ENCODE measurements around the gene KASH5.
A peak's percentile ranks its signal among the peaks of the same experiment; 100 is the strongest.

Gene KASH5

GRCh38 chr19:49387936-49388372 lies at the start of gene KASH5:
Gene KASH5 (plus strand): TSS chr19:49388249. CDS start chr19:49390884, 2,635 bp downstream.
- DNase-seq: peak in 27 of 51 donors; percentile 2 to 50 (median 19)

GRCh38 chr19:49338691-49339300 lies 49.3 kb upstream of the KASH5 start:
- peak in 11 of 51 donors; percentile 11 to 49 (median 37) for DNase-seq

DNA sequence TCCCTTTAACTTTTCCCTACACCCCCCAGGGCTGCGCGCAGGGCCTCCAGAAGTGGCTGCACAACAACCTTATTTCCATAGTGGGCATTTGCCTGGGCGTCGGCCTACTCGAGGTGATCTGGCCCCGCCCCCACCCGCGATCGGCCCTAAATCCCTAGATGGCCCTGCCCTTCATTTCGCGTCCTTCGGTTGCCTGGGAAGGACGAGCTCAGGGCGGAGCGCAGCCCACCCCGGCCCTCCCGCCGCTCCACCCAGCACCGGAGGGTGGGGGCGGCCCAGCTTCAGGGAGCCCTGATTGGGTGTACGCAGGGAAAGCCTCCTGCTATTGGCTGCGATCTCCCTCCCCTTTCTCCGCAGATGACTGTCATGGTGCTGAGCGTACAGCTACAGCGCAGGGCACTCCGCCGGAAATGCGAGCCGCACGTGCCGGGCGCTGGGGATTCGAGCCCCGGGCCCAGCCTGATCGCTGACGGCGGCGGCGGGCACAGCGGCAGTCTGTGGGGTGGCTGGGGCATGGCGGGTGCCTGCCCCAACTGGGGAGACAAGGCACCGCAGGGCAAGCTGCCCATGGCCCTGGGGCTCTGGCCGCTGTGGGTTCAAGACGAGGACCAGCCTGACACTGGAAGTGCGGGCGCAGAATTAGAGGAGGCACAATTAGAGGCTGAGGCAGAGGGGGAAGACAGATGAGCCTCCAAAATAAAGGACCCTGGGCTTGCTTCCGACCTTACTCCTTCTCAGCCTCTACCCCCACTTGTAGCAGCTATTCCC lies 48.6 kb upstream of the KASH5 start:
- peak in 40 of 51 donors; percentile 15 to 84 (median 62) for DNase-seq

DNA sequence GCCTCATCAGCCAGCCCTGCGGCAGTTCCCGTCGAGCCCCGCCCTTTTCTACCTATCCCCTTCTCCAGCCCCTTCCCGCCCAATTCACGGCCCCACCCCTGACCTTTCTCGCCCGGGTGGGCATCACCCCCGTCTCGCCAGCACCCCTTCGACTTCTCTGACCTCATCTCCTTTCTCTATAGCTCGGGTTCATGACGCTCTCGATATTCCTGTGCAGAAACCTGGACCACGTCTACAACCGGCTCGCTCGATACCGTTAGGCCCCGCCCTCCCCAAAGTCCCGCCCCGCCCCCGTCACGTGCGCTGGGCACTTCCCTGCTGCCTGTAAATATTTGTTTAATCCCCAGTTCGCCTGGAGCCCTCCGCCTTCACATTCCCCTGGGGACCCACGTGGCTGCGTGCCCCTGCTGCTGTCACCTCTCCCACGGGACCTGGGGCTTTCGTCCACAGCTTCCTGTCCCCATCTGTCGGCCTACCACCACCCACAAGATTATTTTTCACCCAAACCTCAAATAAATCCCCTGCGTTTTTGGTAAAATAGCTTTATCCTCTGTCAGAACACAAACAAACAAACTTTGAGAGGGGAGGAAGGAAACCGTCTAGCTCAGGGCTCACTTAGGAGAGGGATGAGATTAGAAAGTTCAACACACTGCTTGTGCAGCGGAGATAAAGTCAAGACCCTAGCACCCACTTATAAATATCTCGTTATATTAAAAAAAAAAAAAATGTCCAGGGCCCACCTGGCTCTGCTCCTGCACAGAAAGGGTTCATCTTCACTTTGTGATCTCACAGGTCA lies 47.8 kb upstream of the KASH5 start:
- DNase-seq: peak in 2 of 51 donors; percentile 16 to 32

GRCh38 chr19:49340865-49341718 lies 47.0 kb upstream of the KASH5 start:
- no peak for DNase-seq

- no peak for DNase-seq
These were observed 45.7 kb upstream of the KASH5 start for GRCh38 chr19:49342291-49342721.

GRCh38 chr19:49343123-49343522 lies 44.9 kb upstream of the KASH5 start:
- DNase-seq: no peak

DNA sequence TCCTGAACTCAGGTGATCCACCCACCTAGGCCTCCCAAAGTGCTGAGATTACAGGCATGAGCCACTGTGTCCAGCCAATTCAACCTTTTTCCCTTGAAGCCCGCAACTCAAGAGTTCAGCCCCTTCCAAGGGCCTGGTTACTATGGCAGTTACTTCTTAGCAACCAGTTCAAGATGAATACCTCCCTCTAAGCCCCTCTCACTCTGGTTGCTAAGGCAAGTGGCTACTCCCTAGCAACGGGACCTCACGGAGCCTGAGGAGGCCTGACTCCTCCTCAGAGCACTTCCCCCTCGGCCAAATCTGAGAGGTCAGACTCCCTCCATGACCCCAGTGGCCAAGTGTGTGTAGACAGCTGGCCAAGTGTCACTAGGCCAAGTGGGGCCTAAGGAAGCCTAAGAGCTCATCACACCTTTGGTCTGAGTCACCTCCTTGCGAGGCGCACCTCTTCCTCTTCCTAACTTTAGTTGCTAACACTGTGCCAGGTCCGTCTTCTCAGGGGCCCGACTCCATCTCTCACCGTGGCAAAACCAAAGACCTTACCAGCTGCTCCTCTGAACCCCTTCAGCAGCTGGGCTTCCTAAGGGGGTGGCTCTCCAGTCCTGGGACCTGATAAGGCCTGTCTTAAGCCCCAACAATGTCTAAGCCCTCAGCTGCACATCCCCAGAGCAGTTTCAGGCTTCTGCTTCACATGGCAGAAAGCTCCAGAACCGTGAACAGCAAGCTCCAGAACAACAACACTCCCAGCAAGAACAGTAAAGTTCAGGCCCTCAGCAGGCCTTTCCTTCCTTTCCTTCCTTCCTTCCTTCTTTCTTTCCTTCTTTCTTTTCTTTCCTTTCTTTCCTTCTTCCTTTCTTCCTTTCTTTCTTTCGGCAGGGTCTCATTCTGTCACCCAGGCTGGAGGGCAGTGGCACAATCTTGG lies 43.3 kb upstream of the KASH5 start:
- DNase-seq: no peak

GRCh38 chr19:49347191-49347590 lies 40.9 kb upstream of the KASH5 start:
- no peak for DNase-seq

DNA sequence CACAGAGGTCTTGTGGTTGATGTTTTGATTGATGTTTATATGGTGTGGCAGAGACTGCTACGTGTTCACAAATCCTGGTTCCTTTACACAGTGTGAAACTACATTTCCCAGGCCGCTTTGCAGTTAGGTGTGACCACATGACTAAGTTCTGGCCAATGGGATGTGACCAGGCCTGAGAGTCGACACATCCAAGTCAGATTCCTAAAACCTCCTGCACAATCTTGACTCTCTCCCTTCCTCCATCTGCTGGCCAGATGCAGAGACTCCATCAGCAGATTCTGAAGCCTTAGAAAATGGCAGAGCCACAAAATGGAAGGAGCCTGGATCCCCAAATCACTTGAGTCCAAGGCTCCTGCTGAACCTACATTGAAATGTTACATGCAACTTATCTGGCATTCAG lies 40.2 kb upstream of the KASH5 start:
- peak in 11 of 51 donors; percentile 3 to 34 (median 21) for DNase-seq

DNA sequence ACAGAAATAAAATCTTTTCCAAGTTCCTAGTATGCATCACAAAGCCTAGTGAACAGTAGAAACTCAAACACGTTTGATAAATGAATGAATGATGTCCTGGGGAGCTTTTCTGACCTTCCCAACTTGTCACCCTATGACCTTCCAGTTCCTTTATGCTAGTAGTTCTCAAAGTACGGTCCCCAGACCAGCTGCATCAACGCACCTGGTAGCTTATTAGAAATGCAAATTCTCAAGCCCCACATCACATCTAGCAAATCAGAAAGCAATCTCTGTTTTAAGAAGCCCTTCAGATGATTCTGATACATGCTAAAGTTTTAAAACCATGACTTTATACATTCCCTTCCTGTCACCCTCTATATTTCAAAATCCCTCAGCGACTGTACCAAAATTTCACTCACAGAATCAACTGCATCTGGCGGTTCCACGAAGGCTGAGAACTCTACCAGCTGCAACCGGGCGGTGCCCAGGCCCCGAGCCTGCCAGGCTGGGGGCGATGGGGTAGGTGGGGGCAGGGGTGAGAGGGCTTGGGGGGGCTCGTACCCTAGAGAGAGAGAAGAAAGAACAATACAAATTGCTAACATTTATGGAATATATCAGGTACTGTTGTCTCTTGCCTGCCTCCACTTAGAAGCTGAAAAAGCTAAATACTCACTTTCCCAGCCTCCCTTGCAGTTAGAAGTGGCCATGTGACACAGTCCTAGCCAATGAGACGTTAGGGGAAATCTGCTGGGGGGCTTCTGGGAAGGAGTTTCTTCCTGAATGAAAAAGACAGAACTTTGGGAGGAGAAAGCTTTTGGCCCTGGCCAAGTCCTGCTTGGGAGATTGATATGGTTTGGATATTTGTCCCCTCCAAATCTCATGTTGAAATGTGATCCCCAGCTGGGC lies 39.5 kb upstream of the KASH5 start:
- no peak for DNase-seq

- DNase-seq: no peak
These were observed 38.5 kb upstream of the KASH5 start for GRCh38 chr19:49349567-49349966.

DNA sequence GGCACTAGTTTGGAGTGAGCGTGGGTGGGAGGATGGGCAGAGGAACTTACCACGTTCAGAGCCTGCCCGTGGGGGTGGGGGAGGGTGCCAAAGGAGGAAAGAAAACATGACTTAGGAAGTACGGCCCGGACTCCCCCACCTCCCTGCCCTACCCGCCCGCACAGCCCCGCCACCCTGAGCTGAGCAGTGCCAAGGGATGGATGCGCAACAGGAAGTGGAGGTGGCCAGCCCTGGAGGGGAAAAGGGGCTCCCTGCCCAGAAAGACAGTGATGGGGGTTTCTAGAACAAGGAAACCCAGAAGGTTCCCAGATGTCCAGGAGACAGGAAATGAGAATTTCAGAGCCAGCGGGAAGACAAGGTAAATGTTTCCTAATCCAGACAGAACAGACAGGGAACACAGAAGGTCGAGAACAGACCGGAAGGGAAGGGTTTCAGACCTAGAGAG lies 32.1 kb upstream of the KASH5 start:
- DNase-seq: no peak

GRCh38 chr19:49356382-49356781 lies 31.7 kb upstream of the KASH5 start:
- DNase-seq: no peak

DNA sequence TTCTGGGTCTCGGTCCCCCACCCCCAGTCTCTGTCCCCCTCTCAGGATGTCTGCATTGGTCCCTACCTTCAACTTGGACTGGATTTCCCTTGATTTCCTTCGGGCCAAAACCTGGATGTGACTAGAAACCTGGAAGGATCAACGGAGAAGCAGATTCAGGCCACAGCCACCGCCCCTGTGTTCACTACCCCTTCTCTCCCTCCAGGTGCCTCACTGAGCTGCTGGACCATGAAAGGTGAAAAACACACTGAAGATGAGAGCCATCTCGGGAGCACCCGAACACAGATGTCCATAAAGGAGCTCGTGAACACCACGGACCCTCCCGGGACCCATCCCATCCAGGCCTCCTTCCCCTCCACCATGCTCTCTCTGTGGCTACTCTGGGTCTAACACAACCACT lies 30.9 kb upstream of the KASH5 start:
- no peak for DNase-seq

GRCh38 chr19:49359851-49360820 lies 27.9 kb upstream of the KASH5 start:
- no peak for DNase-seq

GRCh38 chr19:49361438-49362047 lies 26.5 kb upstream of the KASH5 start:
- peak in 5 of 51 donors; percentile 2 to 41 (median 17) for DNase-seq

Data from hypothalamus (tissue), 51 donors.